ENCODE measurements around the gene RABL6.
A peak's percentile ranks its signal among the peaks of the same experiment; 100 is the strongest.

Gene RABL6

DNA sequence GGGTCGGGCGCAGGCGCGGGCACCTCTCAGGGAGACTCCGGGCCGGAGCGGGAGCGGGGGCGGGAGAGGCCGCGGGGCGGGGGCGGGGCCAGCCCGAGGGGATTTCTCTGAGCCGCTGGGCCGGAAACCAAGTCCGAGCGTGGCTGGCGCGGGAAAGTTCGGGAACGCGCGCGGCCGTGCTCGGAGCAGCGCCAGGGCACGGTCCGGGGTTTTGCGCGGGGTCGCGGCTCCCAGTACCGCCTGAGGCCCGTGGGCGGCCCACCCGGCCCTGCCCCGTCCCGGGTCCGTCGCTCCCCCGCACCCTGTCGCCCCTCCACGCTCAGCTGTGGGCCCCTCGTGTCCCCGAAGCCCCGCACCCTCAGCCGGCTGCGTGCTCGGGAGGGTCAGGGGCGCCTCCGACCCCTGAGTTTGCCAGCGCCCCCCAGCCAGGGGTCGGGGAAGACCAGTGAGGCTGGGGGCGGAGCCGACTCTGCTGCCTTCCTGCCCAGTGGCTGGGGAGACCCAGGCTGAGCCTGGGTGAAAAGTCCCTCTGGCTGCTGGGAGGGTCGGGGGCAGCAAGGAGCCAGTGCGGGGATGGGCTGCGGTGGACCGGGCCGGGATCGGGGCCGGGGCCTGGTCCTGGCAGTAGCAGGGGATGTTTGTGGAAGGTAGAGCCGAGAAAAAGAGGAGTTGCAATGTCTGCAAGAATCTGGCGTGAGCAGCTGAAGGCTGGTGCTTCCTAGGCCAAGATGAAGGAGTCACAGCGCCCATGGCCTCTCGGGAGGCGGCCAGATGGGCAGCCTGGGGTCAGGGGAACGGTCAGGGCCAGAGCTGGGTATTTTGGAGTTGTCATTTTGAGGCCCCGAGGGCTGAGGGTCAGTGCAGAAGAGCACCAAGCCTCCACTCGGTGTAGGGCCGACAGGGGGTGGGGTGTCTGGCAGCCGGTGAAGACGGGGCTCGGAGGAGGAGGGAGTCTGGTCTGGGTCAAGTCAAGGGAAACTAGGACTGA is 79.2 kb downstream of the RABL6 start:
- peak; percentile 20 for DNase-seq

DNA sequence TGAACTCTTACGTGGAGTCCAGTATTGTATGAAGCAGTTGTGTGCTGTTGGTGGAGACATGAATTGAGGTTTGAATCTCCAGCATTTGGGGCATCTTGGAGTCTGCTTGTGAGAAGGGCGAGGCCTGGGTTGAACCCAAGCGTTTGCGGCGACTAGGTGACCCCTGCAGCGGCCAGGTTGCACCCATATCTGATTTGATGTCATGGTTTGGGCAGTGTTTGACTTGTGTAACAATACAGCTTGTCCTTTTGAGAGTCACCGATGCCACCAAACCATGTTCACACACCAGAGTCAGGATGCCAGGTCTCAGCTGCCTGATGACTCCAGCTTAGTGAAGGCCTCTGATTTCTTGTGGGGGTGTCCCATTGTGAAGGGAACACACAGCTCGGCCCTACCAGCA is 80.7 kb downstream of the RABL6 start:
- DNase-seq: no peak

DNA sequence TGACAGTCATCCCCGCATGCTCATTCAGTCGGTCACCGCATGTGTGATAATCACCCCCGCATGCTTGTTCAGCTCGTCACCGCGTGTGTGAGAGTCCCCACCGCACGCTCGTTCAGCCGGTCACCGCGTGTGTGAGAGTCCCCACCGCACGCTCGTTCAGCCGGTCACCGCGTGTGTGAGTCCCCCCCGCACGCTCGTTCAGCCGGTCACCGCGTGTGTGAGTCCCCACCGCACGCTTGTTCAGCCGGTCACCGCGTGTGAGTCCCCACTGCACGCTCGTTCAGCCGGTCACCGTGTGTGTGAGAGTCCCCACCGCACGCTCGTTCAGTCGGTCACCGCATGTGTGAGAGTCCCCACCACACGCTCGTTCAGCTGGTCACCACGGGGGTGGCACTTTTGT is 82.1 kb downstream of the RABL6 start:
- no peak for DNase-seq

DNA sequence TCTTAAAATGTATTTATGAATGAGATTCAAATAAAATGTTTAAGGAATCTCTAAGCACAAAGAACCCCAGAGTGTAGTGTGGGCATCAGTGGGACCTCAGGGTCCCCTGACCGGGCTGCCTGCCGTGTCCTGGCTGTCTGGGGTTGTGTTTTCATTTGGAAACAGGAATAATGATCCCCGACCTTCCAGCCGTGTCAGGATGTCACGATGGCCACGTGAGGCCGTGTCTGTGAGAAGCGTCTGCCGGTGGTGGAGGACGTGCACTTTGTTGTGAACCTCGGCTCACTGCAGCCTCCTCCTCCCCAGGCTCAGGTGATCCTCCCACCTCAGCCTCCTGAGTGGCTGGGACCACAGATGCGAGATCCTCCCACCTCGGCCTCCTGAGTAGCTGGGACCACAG is 82.9 kb downstream of the RABL6 start:
- no peak for DNase-seq
